ENCODE data around the gene DNM3. TPM values are rescaled to one million over a fixed set of nuclear protein-coding genes. Genes with fewer than 3 reads are reported as not detected.

Gene DNM3
- total and polyA plus RNA-seq, 9 of the 15 experiments (the other 6 are each of a cell fraction or from before 2014, with no cell fraction given): 0.08 to 0.36 (median 0.22) TPM; not detected in 1

GRCh38 chr1:172449585-172450523 is 608.6 kb downstream of the DNM3 start (continued):
- 0 out of 2 replicates have a peak, but pooled peaks have one; percentile 19 for TF ChIP-seq FOXO4 (CRISPR knock-in tag; IDR thresholded peaks at IDR 0.05)
- TF ChIP-seq AFF1 (IDR thresholded peaks at IDR 0.05; ENCODE audit: low read depth in 1 of 2, partially characterized antibody in 2 of 2): peak in 1 of 2 experiments; percentile 71
- peak; percentile 91 for TF ChIP-seq TFAP4 (CRISPR knock-in tag; IDR thresholded peaks at IDR 0.05; ENCODE audit: borderline replicate concordance)
- peak; percentile 66; the same call in 1 of the 2 replicates for TF ChIP-seq ZNF143 (CRISPR knock-in tag; IDR thresholded peaks at IDR 0.05)
- 0 out of 2 replicates have a peak, but pooled peaks have one; percentile 18 for TF ChIP-seq CREB3 (tag; conservative IDR thresholded peaks at IDR 0.05; ENCODE audit: low read depth)
- peak; percentile 37; the same call in 1 of the 2 replicates for TF ChIP-seq ETV5 (CRISPR knock-in tag; IDR thresholded peaks at IDR 0.05; ENCODE audit: low read depth)
- TF ChIP-seq BRD9 (IDR thresholded peaks at IDR 0.05; ENCODE audit: low read depth, partially characterized antibody): peak; percentile 55
- TF ChIP-seq CTCF (IDR thresholded peaks at IDR 0.05 in 2 of 3, conservative IDR thresholded peaks at IDR 0.05 in 1 of 3; ENCODE audit: insufficient read depth in 2 of 3, low read depth in 1 of 3, low read length in 3 of 3): peak; percentile 95 to 100 (median 99)
- peak; percentile 80 to 84 for TF ChIP-seq NRF1 (conservative IDR thresholded peaks at IDR 0.05 in 1 of 2, IDR thresholded peaks at IDR 0.05 in 1 of 2)
- no peak for TF ChIP-seq ZNF695 (CRISPR knock-in tag; IDR thresholded peaks at IDR 0.05)
- TF ChIP-seq NELFE (IDR thresholded peaks at IDR 0.05; ENCODE audit: insufficient read depth, insufficient read length): no peak
- 0 out of 2 replicates have a peak, but pooled peaks have one; percentile 47 for TF ChIP-seq HMGXB4 (CRISPR knock-in tag; IDR thresholded peaks at IDR 0.05)
